Hepatocyte (in vitro differentiated cells): ENCODE measurements around the gene KCNAB3. TPM values are rescaled to one million over a fixed set of nuclear protein-coding genes. Genes with fewer than 3 reads are reported as not detected.

ENCODE experiments used
- DNase-seq: peaks from one replicate; pipeline ENCODE4 v3.0.0-alpha.2; 2016; ENCODE audit warnings: low spot score
- H2AFZ ChIP-seq: fragments of 200-600 bp; sonication (generic); 2 replicates; pipeline ENCODE4 v1.6.0; 2016; ENCODE audit warnings: antibody characterized with exemption, mild to moderate bottlenecking
- H3K27ac ChIP-seq: fragments of 200-600 bp; sonication (generic); 2 replicates; pipeline ENCODE4 v1.5.1; 2016; ENCODE audit warnings: mild to moderate bottlenecking
- H3K27me3 ChIP-seq: fragments of 200-600 bp; sonication (generic); 2 replicates; pipeline ENCODE4 v1.6.1; 2016
- H3K36me3 ChIP-seq: fragments of 200-600 bp; sonication (generic); replicated peaks from 2 replicates; pipeline ENCODE4 v1.5.1; 2016; ENCODE audit warnings: low read depth; ENCODE audit not compliant: insufficient read depth
- H3K4me1 ChIP-seq: fragments of 200-600 bp; sonication (generic); 2 replicates; pipeline ENCODE4 v1.5.1; 2016; ENCODE audit warnings: mild to moderate bottlenecking, moderate library complexity; ENCODE audit not compliant: insufficient read depth
- H3K4me2 ChIP-seq: fragments of 200-600 bp; sonication (generic); 2 replicates; pipeline ENCODE4 v1.6.0; 2016
- H3K4me3 ChIP-seq: fragments of 200-600 bp; sonication (generic); 2 replicates; pipeline ENCODE4 v1.5.1; 2016; ENCODE audit warnings: mild to moderate bottlenecking
- H3K79me2 ChIP-seq: fragments of 200-600 bp; sonication (generic); 2 replicates; pipeline ENCODE4 v1.6.0; 2017; ENCODE audit warnings: mild to moderate bottlenecking
- H3K9me2 ChIP-seq: fragments of 200-600 bp; sonication (generic); replicated peaks from 2 replicates; pipeline ENCODE4 v1.6.0; 2017; ENCODE audit warnings: mild to moderate bottlenecking; ENCODE audit not compliant: insufficient read depth
- H3K9me3 ChIP-seq: fragments of 200-600 bp; sonication (generic); 2 replicates; pipeline ENCODE4 v1.5.1; 2016; ENCODE audit warnings: low read depth, mild to moderate bottlenecking
- H4K20me1 ChIP-seq: fragments of 200-600 bp; sonication (generic); 2 replicates; pipeline ENCODE4 v1.6.0; 2016; ENCODE audit warnings: mild to moderate bottlenecking; ENCODE audit not compliant: insufficient read depth, poor library complexity, severe bottlenecking
- CTCF ChIP-seq: fragments of 200-600 bp; sonication (generic); IDR thresholded peaks from 2 replicates; pipeline ENCODE4 v1.5.1; 2016; ENCODE audit warnings: antibody characterized with exemption, mild to moderate bottlenecking; ENCODE audit not compliant: poor library complexity
- EZH2 ChIP-seq: fragments of 200-600 bp; sonication (generic); IDR thresholded peaks from 2 replicates; pipeline ENCODE4 v1.6.1; 2016; ENCODE audit warnings: antibody characterized with exemption, mild to moderate bottlenecking, borderline replicate concordance
- EZH2phosphoT487 ChIP-seq: fragments of 200-600 bp; sonication (generic); IDR thresholded peaks from one replicate; pipeline ENCODE4 v1.6.1; 2018; ENCODE audit warnings: antibody characterized with exemption, mild to moderate bottlenecking, low read depth, moderate library complexity; ENCODE audit not compliant: unreplicated experiment, severe bottlenecking
- WGBS: methylation state at CpG from one replicate; pipeline ENCODE4 v1.1.6; 2016; ENCODE audit warnings: low lambda C conversion rate; ENCODE audit errors: missing lambda C conversion rate; 5-methylcytosine and 5-hydroxymethylcytosine counted together
- polyA plus RNA-seq: library from polyadenylated mRNA; unstranded; fragments of >200 nt; fragmentation: Nextera tagmentation; extraction: Ambion mirVana; gene quantifications from 2 replicates; pipeline ENCODE4 v1.2.1, GENCODE V29; 2016
- total RNA-seq: library from RNA; depleted of rRNA; stranded (reverse); fragments of >200 nt; gene quantifications from 2 replicates; pipeline ENCODE4 v1.2.3, GENCODE V29; 2014

The KCNAB3 gene
- total and polyA plus RNA-seq, 2 experiments from 2014 or later = 1.8 TPM

GRCh38 chr17:7950578-7950977, 20.9 kb upstream of the KCNAB3 start:
- Histone ChIP-seq H3K36me3 (peaks cover 3% of the 10 kb centered on the region), H4K20me1 (no peaks in the 10 kb centered on the region), H3K4me2 (no peak overlapping the region), H3K9me2 (no peaks in the 10 kb centered on the region), H3K4me1 (no peaks in the 10 kb centered on the region), H3K4me3 (no peak overlapping the region), H3K9me3 (no peaks in the 10 kb centered on the region), H3K27ac (peak overlapping the region; percentile 57), H2AFZ (no peak overlapping the region), H3K79me2 (no peaks in the 10 kb centered on the region), H3K27me3 (no peaks in the 10 kb centered on the region)
- no peak for DNase-seq
- TF ChIP-seq EZH2phosphoT487 (no peak), CTCF (no peak), EZH2 (no peak)
- 86% methylated on average over 3 of the region's 3 CpGs for WGBS

- DNase-seq = no peak
- Histone ChIP-seq H3K27me3 (no peaks in the 10 kb centered on the region), H3K4me3 (no peak overlapping the region), H3K9me3 (no peaks in the 10 kb centered on the region), H3K27ac (no peak overlapping the region), H3K4me1 (no peaks in the 10 kb centered on the region), H3K9me2 (no peaks in the 10 kb centered on the region), H4K20me1 (no peaks in the 10 kb centered on the region), H3K4me2 (no peak overlapping the region), H2AFZ (no peak overlapping the region), H3K79me2 (no peaks in the 10 kb centered on the region), H3K36me3 (peaks cover 3% of the 10 kb centered on the region)
- TF ChIP-seq EZH2phosphoT487 = no peak
- no peak for TF ChIP-seq EZH2
- TF ChIP-seq CTCF = no peak
- 93% methylated on average over 5 of the region's 5 CpGs for WGBS
Observed at GRCh38 chr17:7947651-7948050, 18.0 kb upstream of the KCNAB3 start.

GRCh38 chr17:7946441-7946840, 16.8 kb upstream of the KCNAB3 start:
- DNase-seq = no peak
- 88% methylated on average over 5 of the region's 5 CpGs for WGBS
- H2AFZ ChIP-seq = no peak overlapping the region
- H3K4me1 ChIP-seq = no peaks in the 10 kb centered on the region
- no peaks in the 10 kb centered on the region for H3K79me2 ChIP-seq
- no peaks in the 10 kb centered on the region for H4K20me1 ChIP-seq
- no peaks in the 10 kb centered on the region for H3K9me2 ChIP-seq
- no peak overlapping the region for H3K4me3 ChIP-seq
- H3K4me2 ChIP-seq = no peak overlapping the region
- H3K27me3 ChIP-seq = no peaks in the 10 kb centered on the region
- H3K36me3 ChIP-seq = peaks cover 3% of the 10 kb centered on the region
- H3K9me3 ChIP-seq = no peaks in the 10 kb centered on the region
- TF ChIP-seq EZH2phosphoT487 (no peak), CTCF (no peak), EZH2 (no peak)
- H3K27ac ChIP-seq = no peak overlapping the region

- 95% methylated on average over 7 of the region's 7 CpGs for WGBS
- peaks cover 3% of the 10 kb centered on the region for H3K36me3 ChIP-seq
- no peaks in the 10 kb centered on the region for H4K20me1 ChIP-seq
- TF ChIP-seq CTCF (no peak), EZH2phosphoT487 (no peak), EZH2 (no peak)
- no peaks in the 10 kb centered on the region for H3K9me2 ChIP-seq
- H3K27ac ChIP-seq = no peak overlapping the region
- no peaks in the 10 kb centered on the region for H3K79me2 ChIP-seq
- H2AFZ ChIP-seq = no peak overlapping the region
- H3K4me3 ChIP-seq = no peak overlapping the region
- DNase-seq = no peak
- H3K27me3 ChIP-seq = no peaks in the 10 kb centered on the region
- no peaks in the 10 kb centered on the region for H3K9me3 ChIP-seq
- no peaks in the 10 kb centered on the region for H3K4me1 ChIP-seq
- H3K4me2 ChIP-seq = no peak overlapping the region
Observed at GRCh38 chr17:7945651-7946050, 16.0 kb upstream of the KCNAB3 start.
